Loucy (cell line): ENCODE data around the gene ATP10D.

Source experiments
- EZH2phosphoT487 ChIP-seq: fragments of 200-600 bp; IDR thresholded peaks from 2 replicates; pipeline ENCODE4 v1.6.1; 2018; ENCODE audit warnings: antibody characterized with exemption, mild to moderate bottlenecking, moderate library complexity, borderline replicate concordance
- TF ChIP-seq, protein P1 (sequence below): fragments of 200-600 bp; sonication (generic); conservative IDR thresholded peaks from 2 replicates; pipeline ENCODE4 v1.5.1; 2014; ENCODE audit warnings: mild to moderate bottlenecking, antibody characterized with exemption, low read length

DNA sequence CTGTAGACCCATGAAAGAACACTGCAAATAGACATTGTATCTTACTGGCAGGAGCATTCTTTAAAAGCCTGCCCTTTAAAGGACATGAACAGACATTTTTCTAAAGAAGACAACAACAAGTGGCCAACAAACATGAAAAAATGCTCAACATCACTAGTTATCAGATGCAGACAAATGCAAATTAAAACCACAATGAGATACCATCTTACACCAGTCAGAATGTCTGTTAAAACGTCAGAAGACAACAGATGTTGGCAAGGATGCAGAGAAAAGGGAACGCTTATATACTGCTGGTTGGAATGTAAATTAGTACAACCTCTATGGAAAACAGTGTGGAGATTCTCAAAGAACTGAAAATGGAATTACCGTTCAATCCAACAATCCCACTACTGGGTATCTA lies 77.2 kb downstream of the ATP10D start:
- TF ChIP-seq, protein P1, sequence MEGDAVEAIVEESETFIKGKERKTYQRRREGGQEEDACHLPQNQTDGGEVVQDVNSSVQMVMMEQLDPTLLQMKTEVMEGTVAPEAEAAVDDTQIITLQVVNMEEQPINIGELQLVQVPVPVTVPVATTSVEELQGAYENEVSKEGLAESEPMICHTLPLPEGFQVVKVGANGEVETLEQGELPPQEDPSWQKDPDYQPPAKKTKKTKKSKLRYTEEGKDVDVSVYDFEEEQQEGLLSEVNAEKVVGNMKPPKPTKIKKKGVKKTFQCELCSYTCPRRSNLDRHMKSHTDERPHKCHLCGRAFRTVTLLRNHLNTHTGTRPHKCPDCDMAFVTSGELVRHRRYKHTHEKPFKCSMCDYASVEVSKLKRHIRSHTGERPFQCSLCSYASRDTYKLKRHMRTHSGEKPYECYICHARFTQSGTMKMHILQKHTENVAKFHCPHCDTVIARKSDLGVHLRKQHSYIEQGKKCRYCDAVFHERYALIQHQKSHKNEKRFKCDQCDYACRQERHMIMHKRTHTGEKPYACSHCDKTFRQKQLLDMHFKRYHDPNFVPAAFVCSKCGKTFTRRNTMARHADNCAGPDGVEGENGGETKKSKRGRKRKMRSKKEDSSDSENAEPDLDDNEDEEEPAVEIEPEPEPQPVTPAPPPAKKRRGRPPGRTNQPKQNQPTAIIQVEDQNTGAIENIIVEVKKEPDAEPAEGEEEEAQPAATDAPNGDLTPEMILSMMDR = no peak
- no peak for TF ChIP-seq EZH2phosphoT487
